ENCODE measurements around the gene KDM2A.
A peak's percentile ranks its signal among the peaks of the same experiment; 100 is the strongest.

The KDM2A gene

GRCh38 chr11:67291481-67292381 is 172.7 kb downstream of the KDM2A start:
- H3K4me3 ChIP-seq (ENCODE audit: low read depth, low read length), result peak overlapping the region; percentile 91
- DNase-seq (ENCODE audit: low read depth), result no peak
- no peak for TF ChIP-seq MAX (IDR thresholded peaks at IDR 0.05; ENCODE audit: low read depth, low read length)
- TF ChIP-seq POLR2A (IDR thresholded peaks at IDR 0.05; ENCODE audit: extremely low read depth, insufficient read length), result peak; percentile 16

GRCh38 chr11:67292671-67293070 is 173.6 kb downstream of the KDM2A start:
- no peak for TF ChIP-seq POLR2A (IDR thresholded peaks at IDR 0.05; ENCODE audit: extremely low read depth, insufficient read length)
- no peak for TF ChIP-seq MAX (IDR thresholded peaks at IDR 0.05; ENCODE audit: low read depth, low read length)
- no peak for TF ChIP-seq MYC (IDR thresholded peaks at IDR 0.05; ENCODE audit: low read depth, low read length)
- no peak for TF ChIP-seq CTCF (IDR thresholded peaks at IDR 0.05; ENCODE audit: low read depth, low read length)
- no peak for DNase-seq (ENCODE audit: low read depth)
- peak overlapping the region; percentile 91 for H3K4me3 ChIP-seq (ENCODE audit: low read depth, low read length)

- no peak for DNase-seq (ENCODE audit: low read depth)
Observed at GRCh38 chr11:67293090-67293489, 174.0 kb downstream of the KDM2A start.

GRCh38 chr11:67295846-67296245 is 176.8 kb downstream of the KDM2A start:
- H3K4me3 ChIP-seq (ENCODE audit: low read depth, low read length), result no peak overlapping the region
- TF ChIP-seq MAX (IDR thresholded peaks at IDR 0.05; ENCODE audit: low read depth, low read length) (no peak), CTCF (IDR thresholded peaks at IDR 0.05; ENCODE audit: low read depth, low read length) (no peak), POLR2A (IDR thresholded peaks at IDR 0.05; ENCODE audit: extremely low read depth, insufficient read length) (no peak), MYC (IDR thresholded peaks at IDR 0.05; ENCODE audit: low read depth, low read length) (no peak)
- no peak for DNase-seq (ENCODE audit: low read depth)

More at GRCh38 chr11:67293090-67293489, 174.0 kb downstream of the KDM2A start:
- peak overlapping the region; percentile 91 for H3K4me3 ChIP-seq (ENCODE audit: low read depth, low read length)
- TF ChIP-seq MYC (IDR thresholded peaks at IDR 0.05; ENCODE audit: low read depth, low read length), result no peak
- TF ChIP-seq POLR2A (IDR thresholded peaks at IDR 0.05; ENCODE audit: extremely low read depth, insufficient read length), result no peak

GRCh38 chr11:67298786-67299185 is 179.7 kb downstream of the KDM2A start:
- DNase-seq (ENCODE audit: low read depth), result no peak
- no peak overlapping the region for H3K4me3 ChIP-seq (ENCODE audit: low read depth, low read length)
- no peak for TF ChIP-seq POLR2A (IDR thresholded peaks at IDR 0.05; ENCODE audit: extremely low read depth, insufficient read length)
- TF ChIP-seq MYC (IDR thresholded peaks at IDR 0.05; ENCODE audit: low read depth, low read length), result no peak
- no peak for TF ChIP-seq CTCF (IDR thresholded peaks at IDR 0.05; ENCODE audit: low read depth, low read length)
- TF ChIP-seq MAX (IDR thresholded peaks at IDR 0.05; ENCODE audit: low read depth, low read length), result no peak

- no peak for DNase-seq (ENCODE audit: low read depth)
- no peak overlapping the region for H3K4me3 ChIP-seq (ENCODE audit: low read depth, low read length)
- no peak for TF ChIP-seq POLR2A (IDR thresholded peaks at IDR 0.05; ENCODE audit: extremely low read depth, insufficient read length)
- TF ChIP-seq CTCF (IDR thresholded peaks at IDR 0.05; ENCODE audit: low read depth, low read length), result no peak
- no peak for TF ChIP-seq MYC (IDR thresholded peaks at IDR 0.05; ENCODE audit: low read depth, low read length)
- no peak for TF ChIP-seq MAX (IDR thresholded peaks at IDR 0.05; ENCODE audit: low read depth, low read length)
Observed at GRCh38 chr11:67299471-67300191, 180.6 kb downstream of the KDM2A start.

Data from NB4 (cell line).